GM23248 (cell line): ENCODE data around the gene MCRIP2.

Experiments used
- EZH2 ChIP-seq: fragments of 200-600 bp; sonication (generic); IDR thresholded peaks from 2 replicates; pipeline ENCODE4 v1.6.1; 2018; ENCODE audit warnings: antibody characterized with exemption, mild to moderate bottlenecking; ENCODE audit not compliant: insufficient read depth, poor library complexity, severe bottlenecking
- EZH2phosphoT487 ChIP-seq: fragments of 200-600 bp; sonication (generic); IDR thresholded peaks from 2 replicates; pipeline ENCODE4 v1.6.1; 2018; ENCODE audit warnings: antibody characterized with exemption, moderate library complexity, mild to moderate bottlenecking, low read depth; ENCODE audit not compliant: insufficient read depth

DNA sequence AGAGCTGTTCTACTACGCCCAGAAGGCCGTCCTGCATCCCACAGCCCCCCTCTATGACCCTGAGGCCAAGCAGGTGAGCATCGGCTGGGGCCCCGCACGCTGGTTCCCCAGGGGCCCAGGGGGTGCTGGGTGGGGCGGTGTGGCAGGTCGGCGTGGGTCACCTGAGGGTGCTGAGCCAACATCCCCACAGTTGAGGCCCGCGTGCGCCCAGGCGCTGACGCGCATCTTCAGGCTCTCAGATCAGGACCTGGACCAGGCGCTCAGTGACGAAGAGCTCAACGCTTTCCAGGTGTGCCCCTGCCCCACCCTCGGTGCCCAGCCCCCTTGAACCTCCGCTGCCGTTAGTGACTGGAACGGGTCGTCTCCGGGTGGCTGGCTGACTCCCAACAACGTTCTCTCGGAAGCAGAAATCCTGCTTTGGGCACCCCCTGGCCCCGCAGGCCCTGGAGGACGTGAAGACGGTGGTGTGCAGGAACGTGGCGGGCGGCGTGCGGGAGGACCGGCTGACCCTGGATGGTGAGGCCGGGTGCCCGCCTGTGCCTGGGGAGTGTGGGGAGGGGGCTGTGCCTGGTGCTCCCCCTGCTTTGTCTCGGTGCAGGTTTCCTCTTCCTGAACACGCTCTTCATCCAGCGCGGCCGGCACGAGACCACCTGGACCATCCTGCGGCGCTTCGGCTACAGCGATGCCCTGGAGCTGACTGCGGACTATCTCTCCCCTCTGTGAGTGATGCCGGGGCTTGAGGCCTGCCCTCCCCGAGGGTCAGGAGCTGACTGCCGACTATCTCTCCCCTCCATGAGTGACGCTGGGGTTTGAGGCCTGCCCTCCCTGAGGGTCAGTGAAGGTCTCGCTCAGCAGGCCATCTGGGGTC lies 29.1 kb downstream of the MCRIP2 start:
- no peak for TF ChIP-seq EZH2phosphoT487
- TF ChIP-seq EZH2 = no peak
